Endothelial cell of umbilical vein (primary cell): ENCODE data around the gene TAS2R19. TPM values are rescaled to one million over a fixed set of nuclear protein-coding genes. Genes with fewer than 3 reads are reported as not detected.

Experiments used
- BruUV-seq: library from RNA; stranded (reverse); fragments of 400-500 nt; replicated peaks from 2 replicates; lab custom pipeline; 2021; lab: Mats Ljungman, UMichigan
- CTCF ChIA-PET: fragments of 300-600, 350-600 bp; sonication (Branson Sonifier 250); formaldehyde crosslinking; loops from one replicate; lab custom pipeline; 2021; ENCODE audit warnings: antibody characterized with exemption, inconsistent platforms; lab: Charles Lee
- POLR2A ChIA-PET: fragments of 300-600, 350-600 bp; sonication (Branson Sonifier 250); formaldehyde crosslinking; loops from one replicate; lab custom pipeline; 2021; ENCODE audit warnings: antibody characterized with exemption, inconsistent platforms; lab: Charles Lee
- DNase-seq: peaks from one replicate; pipeline ENCODE4 v3.0.0-alpha.2; 2011; ENCODE audit warnings: low read depth, low spot score
- FAIRE-seq: peaks from 2 replicates; lab custom pipeline; 2011; peaks lifted over from hg19 to GRCh38; lab: Jason Lieb, UNC
- H2AFZ ChIP-seq: 2 replicates; pipeline ENCODE4 v1.6.0; 2012; ENCODE audit warnings: low read depth, low read length, control low read depth, inconsistent platforms
- H3K27ac ChIP-seq: 2 replicates; pipeline ENCODE4 v1.5.1; 2011; ENCODE audit warnings: low read depth, mild to moderate bottlenecking, control low read depth, low read length, moderate library complexity; ENCODE audit not compliant: insufficient read depth
- H3K27me3 ChIP-seq, 2 experiments: 2 replicates each; pipeline versions ENCODE4 v1.6.0 to v1.6.1; 2011; ENCODE audit warnings: low read length in 2 of 2, mixed read lengths in 1 of 2; ENCODE audit not compliant: control insufficient read depth in 2 of 2, insufficient read depth in 2 of 2
- H3K36me3 ChIP-seq, 2 experiments: 2 replicates in 1 of 2; 3 replicates in 1 of 2; pipeline ENCODE4 v1.5.1; 2011; ENCODE audit warnings: low read length in 2 of 2, mild to moderate bottlenecking in 1 of 2, moderate library complexity in 1 of 2; ENCODE audit not compliant: control insufficient read depth in 2 of 2, insufficient read depth in 2 of 2; ENCODE audit errors: extremely low read depth in 1 of 2
- H3K4me1 ChIP-seq: 3 replicates; pipeline ENCODE4 v1.5.1; 2011; ENCODE audit warnings: mild to moderate bottlenecking, low read length; ENCODE audit not compliant: control insufficient read depth, insufficient read depth; ENCODE audit errors: extremely low read depth
- H3K4me2 ChIP-seq: 2 replicates; pipeline ENCODE4 v1.6.1; 2011; ENCODE audit warnings: low read length, control low read depth, mixed read lengths; ENCODE audit not compliant: insufficient read depth
- H3K4me3 ChIP-seq, 3 experiments: fragments of 200-600 bp in 1 of 3; sonication (generic), shearing (Covaris generic) in 1 of 3; replicated peaks in 1 of 3; 2 replicates each; pipeline ENCODE4 v1.5.1; 2011 to 2016; ENCODE audit warnings: control low read depth in 3 of 3, low read length in 3 of 3, mild to moderate bottlenecking in 2 of 3, inconsistent platforms in 1 of 3, low read depth in 1 of 3, moderate library complexity in 1 of 3; ENCODE audit not compliant: insufficient read depth in 1 of 3
- H3K79me2 ChIP-seq: 2 replicates; pipeline ENCODE4 v1.6.0; 2012; ENCODE audit warnings: low read length, inconsistent platforms; ENCODE audit not compliant: control insufficient read depth, insufficient read depth
- H3K9ac ChIP-seq: replicated peaks from 2 replicates; pipeline ENCODE3; 2011; ENCODE audit warnings: low read length, control low read depth; ENCODE audit not compliant: insufficient read depth; ENCODE audit errors: extremely low read depth
- H3K9me1 ChIP-seq: replicated peaks from 3 replicates; pipeline ENCODE4 v1.6.0; 2011; ENCODE audit warnings: mild to moderate bottlenecking, low read length; ENCODE audit not compliant: control insufficient read depth, insufficient read depth; ENCODE audit errors: extremely low read depth
- H3K9me3 ChIP-seq: replicated peaks from 2 replicates; pipeline ENCODE4 v1.5.1; 2012; ENCODE audit warnings: low read length, inconsistent platforms; ENCODE audit not compliant: control insufficient read depth, insufficient read depth
- H4K20me1 ChIP-seq: replicated peaks from 2 replicates; pipeline ENCODE3; 2011; ENCODE audit warnings: mild to moderate bottlenecking, low read length; ENCODE audit not compliant: control insufficient read depth, insufficient read depth; ENCODE audit errors: extremely low read depth
- CTCF ChIP-seq, 2 donors: IDR thresholded peaks; 1 replicate in 1 of 2; 2 replicates in 1 of 2; pipeline ENCODE4 v1.5.1; 2011; ENCODE audit warnings: low read length in 2 of 2, mild to moderate bottlenecking in 2 of 2, moderate library complexity in 2 of 2, control low read depth in 1 of 2, inconsistent platforms in 1 of 2, low read depth in 1 of 2; ENCODE audit not compliant: insufficient read depth in 1 of 2; ENCODE audit errors: extremely low read depth in 1 of 2
- EZH2 ChIP-seq: IDR thresholded peaks from 2 replicates; pipeline ENCODE4 v1.6.1; 2012; ENCODE audit warnings: borderline replicate concordance, low read depth, mild to moderate bottlenecking, moderate library complexity, low read length, inconsistent platforms; ENCODE audit not compliant: severe bottlenecking
- FOS ChIP-seq: IDR thresholded peaks from 2 replicates; pipeline ENCODE4 v1.6.1; 2011; ENCODE audit warnings: mild to moderate bottlenecking, low read length, moderate library complexity, borderline replicate concordance; ENCODE audit not compliant: insufficient read depth
- GATA2 ChIP-seq: IDR thresholded peaks from 2 replicates; pipeline ENCODE4 v1.7.0; 2011; ENCODE audit warnings: low read depth, mild to moderate bottlenecking, moderate library complexity, mixed read lengths, low read length; ENCODE audit not compliant: insufficient read length, insufficient read depth
- JUN ChIP-seq: IDR thresholded peaks from 2 replicates; pipeline ENCODE4 v1.6.1; 2011; ENCODE audit warnings: borderline replicate concordance, low read depth; ENCODE audit not compliant: insufficient read length, insufficient read depth
- MAX ChIP-seq: IDR thresholded peaks from 2 replicates; pipeline ENCODE4 v1.6.1; 2011; ENCODE audit not compliant: insufficient read depth, insufficient read length
- MYC ChIP-seq: IDR thresholded peaks from one replicate; pipeline ENCODE4 v1.6.1; 2011; ENCODE audit warnings: mild to moderate bottlenecking, low read depth, low read length
- POLR2A ChIP-seq: IDR thresholded peaks from 2 replicates; pipeline ENCODE4 v1.6.1; 2012; ENCODE audit warnings: low read depth, mild to moderate bottlenecking, control low read depth, low read length
- POLR2AphosphoS5 ChIP-seq: IDR thresholded peaks from 2 replicates; pipeline ENCODE4 v1.6.1; 2012; ENCODE audit warnings: low read depth, mild to moderate bottlenecking, control low read depth, low read length, moderate library complexity; ENCODE audit not compliant: insufficient read depth
- dilution Hi-C: fragments of 300-500 bp; cut with MboI; formaldehyde crosslinking; loops from one replicate; pipeline ENCODE4 v1.15.0; 2019; ENCODE audit warnings: low sequenced_read_pairs; ENCODE audit not compliant: extremely low pct_ligation_motif_present
- intact Hi-C: fragments of 100-400 bp; cut with micrococcal nuclease; formaldehyde crosslinking; loops from one replicate; pipeline ENCODE4 v1.10.0; 2022
- polyA plus RNA-seq, 4 experiments: library from polyadenylated mRNA; depleted of rRNA in 3 of 4; stranded (reverse) in 3 of 4; unstranded in 1 of 4; fragments of >200 nt; gene quantifications; 2 replicates each; pipeline versions ENCODE4 v1.2.1 to v1.2.3, GENCODE V29; 2011 to 2012; ENCODE audit warnings: missing spikeins in 1 of 4
- total RNA-seq: library from RNA; stranded (reverse); gene quantifications from 2 replicates; pipeline ENCODE4 v1.2.3, GENCODE V29; 2021

Gene TAS2R19
- total and polyA plus RNA-seq, 2 donors (not counting 3 experiments of a cell fraction or from before 2014, with no cell fraction given), result 0.12 to 3.1 TPM

GRCh38 chr12:11059041-11059440 lies 36.6 kb upstream of the TAS2R19 start:
- peaks cover 4% of the 10 kb centered on the region for H3K79me2 ChIP-seq
- no TSS peak for BruUV-seq
- TF ChIP-seq FOS (no peak), EZH2 (no peak), MYC (no peak), POLR2A (no peak), JUN (no peak), POLR2AphosphoS5 (no peak), CTCF (IDR thresholded peaks at IDR 0.05; ENCODE audit: extremely low read depth in 1 of 2, insufficient read depth in 1 of 2, low read depth in 1 of 2, low read length in 2 of 2) (no peak), GATA2 (no peak), MAX (no peak)
- no peak overlapping the region for H3K27ac ChIP-seq
- H3K4me3 ChIP-seq, result no peak overlapping the region
- no peak overlapping the region for H3K9ac ChIP-seq
- no peaks in the 10 kb centered on the region for H3K36me3 ChIP-seq
- H3K27me3 ChIP-seq, result no peaks in the 10 kb centered on the region
- intact Hi-C loops (no loop called here), dilution Hi-C loops (no loop called here)
- H3K4me1 ChIP-seq, result no peaks in the 10 kb centered on the region
- no peaks in the 10 kb centered on the region for H3K9me3 ChIP-seq
- POLR2A ChIA-PET, result no interaction called here
- no peak overlapping the region for H2AFZ ChIP-seq
- CTCF ChIA-PET, result interaction anchor here (1.7 kb wide), 1 partner anchor 141 kb away, joined by 3 read pairs; no protein-coding TSS in a partner anchor
- H4K20me1 ChIP-seq, result no peaks in the 10 kb centered on the region
- H3K9me1 ChIP-seq, result no peaks in the 10 kb centered on the region
- no peak overlapping the region for H3K4me2 ChIP-seq
- no peak for FAIRE-seq
- no peak for DNase-seq
